ENCODE results near the gene PHF21B.

Gene PHF21B

DNA sequence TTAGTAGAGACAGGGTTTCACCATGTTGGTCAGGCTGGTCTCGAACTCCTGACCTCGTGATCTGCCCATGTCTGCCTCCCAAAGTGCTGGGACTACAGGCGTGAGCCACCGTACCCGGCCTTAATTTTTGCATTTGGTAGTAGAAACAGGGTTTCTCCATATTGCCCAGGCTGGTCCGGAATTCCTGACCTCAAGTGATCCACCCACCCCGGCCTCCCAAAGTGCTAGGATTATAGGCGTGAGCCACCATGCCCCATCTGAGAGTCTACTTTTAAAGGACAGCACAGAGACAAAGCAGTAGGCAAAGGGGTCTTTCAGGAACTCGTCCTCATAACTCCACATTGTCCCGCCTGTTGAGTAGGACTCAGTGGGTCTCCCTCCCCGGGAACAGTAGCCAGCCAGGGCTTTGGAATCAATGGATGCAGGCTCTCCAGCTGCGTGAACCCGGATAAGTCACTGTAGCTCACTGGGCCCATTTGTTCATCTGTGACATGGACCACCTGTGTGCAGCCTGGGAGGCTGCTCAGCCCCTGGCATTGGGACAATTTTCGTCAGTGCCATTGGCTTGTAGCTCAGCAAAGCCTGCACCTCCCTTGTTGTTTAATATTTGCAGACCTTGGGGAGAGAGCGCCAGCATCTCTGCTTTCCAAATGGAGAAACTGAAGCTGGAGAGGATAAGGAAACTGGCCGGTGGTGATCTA is 171.3 kb downstream of the PHF21B start:
- no peak for DNase-seq

DNA sequence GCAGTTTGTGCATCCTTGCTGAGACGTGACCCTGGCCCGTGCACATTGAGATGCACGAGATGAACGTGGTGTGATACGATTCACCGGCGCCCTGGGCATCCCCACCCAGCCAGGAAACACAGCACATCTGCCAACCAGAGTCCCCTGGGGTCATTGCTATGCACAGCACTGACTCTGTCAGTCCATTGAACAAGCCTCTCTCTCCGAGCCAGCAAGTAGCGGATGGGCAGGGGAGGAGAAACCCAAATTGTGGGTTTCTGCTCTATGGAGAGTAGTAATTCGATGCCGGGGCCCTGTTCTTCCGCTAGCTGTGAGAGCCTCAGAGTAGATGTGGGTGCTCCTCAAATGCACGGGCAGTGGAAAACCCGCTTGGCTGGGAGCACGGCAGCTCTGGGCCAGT is 172.3 kb downstream of the PHF21B start:
- no peak for DNase-seq

DNA sequence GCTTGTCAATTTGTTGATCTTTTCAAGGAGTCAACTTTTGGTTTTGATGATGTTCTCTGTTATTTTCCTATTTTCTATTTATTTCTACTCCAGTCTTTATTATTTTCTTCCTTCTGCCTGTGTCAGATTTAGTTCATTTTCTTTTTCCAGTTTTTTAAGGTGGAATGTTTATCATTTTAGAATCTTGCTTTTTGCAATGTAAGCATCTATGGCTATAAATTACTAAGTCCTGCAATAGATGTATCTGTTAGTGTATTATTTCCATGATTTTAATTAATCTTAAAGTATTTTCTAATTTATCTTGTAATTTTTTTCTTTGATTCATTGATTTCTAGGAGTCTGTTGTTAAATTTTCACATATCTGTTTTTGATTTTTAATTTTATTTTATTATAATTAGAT is 175.7 kb downstream of the PHF21B start:
- DNase-seq: no peak

DNA sequence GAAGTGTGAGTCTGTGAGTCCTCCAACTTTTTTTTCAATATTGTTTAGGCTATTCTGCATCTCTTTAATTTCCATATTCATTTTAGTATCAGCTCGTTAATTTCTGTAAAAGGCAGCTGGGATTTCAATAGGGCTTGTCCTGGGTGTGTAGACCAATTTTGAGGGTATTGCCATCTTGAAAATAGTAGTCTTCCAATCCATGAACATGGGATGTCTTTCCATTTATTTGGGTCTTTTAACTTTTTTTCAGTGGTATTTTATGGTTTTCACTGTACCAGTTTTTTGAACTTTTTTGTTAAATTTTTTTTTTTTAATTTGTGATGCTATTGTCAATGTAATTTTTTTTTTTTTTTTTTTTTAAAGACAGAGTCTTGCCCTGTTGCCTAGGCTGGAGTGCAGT is 177.9 kb downstream of the PHF21B start:
- no peak for DNase-seq

Measured in DMS 273 treated with DMSO at 0.1 percent for 48 hours (cell line).